Measurements from ENCODE around the gene C5orf63.

DNA sequence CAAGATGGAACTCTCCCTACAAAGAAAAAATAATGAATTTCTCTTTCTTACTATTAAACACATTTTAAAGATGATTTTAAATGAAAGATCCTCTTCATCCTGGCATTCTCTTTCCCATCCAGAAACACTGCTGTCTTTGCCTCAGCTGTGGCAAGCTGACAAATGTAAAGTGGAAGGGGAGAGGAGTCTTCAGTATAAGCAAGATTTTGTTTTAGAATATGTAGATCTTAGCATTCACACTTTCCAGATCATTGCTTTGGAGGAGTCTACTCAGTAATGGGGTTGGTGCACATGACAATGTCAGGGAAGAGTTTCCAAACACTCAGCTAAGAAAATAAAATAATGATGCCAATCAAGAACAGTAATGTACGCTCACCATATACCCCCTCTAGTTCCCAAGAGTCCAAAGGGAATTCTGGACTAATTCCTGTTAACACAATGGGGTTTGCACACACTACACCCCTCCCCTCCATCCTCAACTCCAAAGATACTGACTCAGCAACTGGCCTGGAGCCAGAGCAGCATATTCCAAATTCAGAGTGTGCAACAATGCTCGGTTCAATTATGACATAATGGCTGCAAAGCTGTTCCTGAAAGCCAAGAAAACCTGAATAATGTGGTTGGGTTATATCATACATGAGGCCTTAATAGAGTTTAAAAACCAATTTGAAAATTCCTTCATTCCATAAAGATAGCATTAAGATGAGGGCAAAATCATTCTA is 4.6 kb downstream of the C5orf63 start:
- TF ChIP-seq, protein P1, sequence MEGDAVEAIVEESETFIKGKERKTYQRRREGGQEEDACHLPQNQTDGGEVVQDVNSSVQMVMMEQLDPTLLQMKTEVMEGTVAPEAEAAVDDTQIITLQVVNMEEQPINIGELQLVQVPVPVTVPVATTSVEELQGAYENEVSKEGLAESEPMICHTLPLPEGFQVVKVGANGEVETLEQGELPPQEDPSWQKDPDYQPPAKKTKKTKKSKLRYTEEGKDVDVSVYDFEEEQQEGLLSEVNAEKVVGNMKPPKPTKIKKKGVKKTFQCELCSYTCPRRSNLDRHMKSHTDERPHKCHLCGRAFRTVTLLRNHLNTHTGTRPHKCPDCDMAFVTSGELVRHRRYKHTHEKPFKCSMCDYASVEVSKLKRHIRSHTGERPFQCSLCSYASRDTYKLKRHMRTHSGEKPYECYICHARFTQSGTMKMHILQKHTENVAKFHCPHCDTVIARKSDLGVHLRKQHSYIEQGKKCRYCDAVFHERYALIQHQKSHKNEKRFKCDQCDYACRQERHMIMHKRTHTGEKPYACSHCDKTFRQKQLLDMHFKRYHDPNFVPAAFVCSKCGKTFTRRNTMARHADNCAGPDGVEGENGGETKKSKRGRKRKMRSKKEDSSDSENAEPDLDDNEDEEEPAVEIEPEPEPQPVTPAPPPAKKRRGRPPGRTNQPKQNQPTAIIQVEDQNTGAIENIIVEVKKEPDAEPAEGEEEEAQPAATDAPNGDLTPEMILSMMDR (optimal IDR thresholded peaks at IDR 0.05 in 1 of 3, IDR thresholded peaks at IDR 0.05 in 1 of 3, conservative IDR thresholded peaks at IDR 0.05 in 1 of 3; ENCODE audit: extremely low read depth in 1 of 3, insufficient read depth in 2 of 3, low read length in 3 of 3), result no peak
- TF ChIP-seq EZH2 (IDR thresholded peaks at IDR 0.05; ENCODE audit: low read length), result no peak
